GM12875 (cell line): ENCODE measurements around the gene TERF2IP.

Experiments
- H3K4me3 ChIP-seq: one replicate; pipeline ENCODE4 v1.5.1; 2011; ENCODE audit warnings: low read depth, low read length, control low read depth
- CTCF ChIP-seq: IDR thresholded peaks from 2 replicates; pipeline ENCODE4 v1.5.1; 2011; ENCODE audit warnings: low read depth, mild to moderate bottlenecking, control low read depth, inconsistent platforms, low read length, moderate library complexity, borderline replicate concordance; ENCODE audit not compliant: insufficient read depth

TERF2IP gene

GRCh38 chr16:75647492-75648264 lies at the start of gene TERF2IP, which contains the start of gene KARS1:
Gene TERF2IP (plus strand): TSS chr16:75647773. CDS start chr16:75647883, 110 bp downstream.
Gene KARS1 (minus strand): TSS chr16:75647665. CDS start chr16:75647639, 26 bp downstream.
- no peak for TF ChIP-seq CTCF
- peak within 1 kb of the TSS; percentile 98 for H3K4me3 ChIP-seq

- TF ChIP-seq CTCF: no peak
- no peak overlapping the region for H3K4me3 ChIP-seq
Observed at GRCh38 chr16:75599452-75600277, 47.9 kb upstream of the TERF2IP start.

GRCh38 chr16:75603241-75603640 lies 44.3 kb upstream of the TERF2IP start:
- no peak for TF ChIP-seq CTCF
- no peak overlapping the region for H3K4me3 ChIP-seq

GRCh38 chr16:75606507-75606906 lies 41.1 kb upstream of the TERF2IP start:
- no peak for TF ChIP-seq CTCF

GRCh38 chr16:75614066-75614897 lies 33.3 kb upstream of the TERF2IP start:
- no peak overlapping the region for H3K4me3 ChIP-seq
- no peak for TF ChIP-seq CTCF

More at GRCh38 chr16:75606507-75606906, 41.1 kb upstream of the TERF2IP start:
- H3K4me3 ChIP-seq: no peak overlapping the region

GRCh38 chr16:75615619-75616018 lies 32.0 kb upstream of the TERF2IP start:
- TF ChIP-seq CTCF: no peak
- no peak overlapping the region for H3K4me3 ChIP-seq
